Iris pigment epithelial cell (primary cell): ENCODE measurements around the gene TMEM120B.
"Not testable (repeated sequence)": the region's sequence is repeated elsewhere in the genome, so short reads cannot be mapped to it uniquely, and the experiment has no call there.

ENCODE experiments used
- DNase-seq: peaks from one replicate; pipeline ENCODE4 v3.0.0-alpha.2; 2011; ENCODE audit warnings: low read depth

TMEM120B gene

GRCh38 chr12:121745545-121745944, 33.0 kb downstream of the TMEM120B start:
- not testable (repeated sequence) for DNase-seq

DNA sequence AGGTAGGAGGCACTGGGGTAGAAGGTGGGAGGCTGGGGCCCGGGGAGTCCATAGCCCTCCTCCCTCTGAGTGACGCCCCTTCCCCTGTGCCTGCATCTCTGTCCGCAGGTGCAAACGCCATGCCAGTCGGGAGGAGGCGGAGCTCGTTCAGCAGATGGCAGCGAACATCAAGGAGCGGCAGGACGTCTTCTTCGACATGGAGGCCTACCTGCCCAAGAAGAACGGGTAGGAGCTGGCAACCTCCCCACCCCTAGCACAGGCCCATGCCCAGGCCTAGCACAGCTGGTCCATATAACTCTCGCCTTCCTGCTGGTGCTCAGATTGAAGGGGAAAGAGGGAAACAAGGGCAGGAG, 35.6 kb downstream of the TMEM120B start:
- no peak for DNase-seq

DNA sequence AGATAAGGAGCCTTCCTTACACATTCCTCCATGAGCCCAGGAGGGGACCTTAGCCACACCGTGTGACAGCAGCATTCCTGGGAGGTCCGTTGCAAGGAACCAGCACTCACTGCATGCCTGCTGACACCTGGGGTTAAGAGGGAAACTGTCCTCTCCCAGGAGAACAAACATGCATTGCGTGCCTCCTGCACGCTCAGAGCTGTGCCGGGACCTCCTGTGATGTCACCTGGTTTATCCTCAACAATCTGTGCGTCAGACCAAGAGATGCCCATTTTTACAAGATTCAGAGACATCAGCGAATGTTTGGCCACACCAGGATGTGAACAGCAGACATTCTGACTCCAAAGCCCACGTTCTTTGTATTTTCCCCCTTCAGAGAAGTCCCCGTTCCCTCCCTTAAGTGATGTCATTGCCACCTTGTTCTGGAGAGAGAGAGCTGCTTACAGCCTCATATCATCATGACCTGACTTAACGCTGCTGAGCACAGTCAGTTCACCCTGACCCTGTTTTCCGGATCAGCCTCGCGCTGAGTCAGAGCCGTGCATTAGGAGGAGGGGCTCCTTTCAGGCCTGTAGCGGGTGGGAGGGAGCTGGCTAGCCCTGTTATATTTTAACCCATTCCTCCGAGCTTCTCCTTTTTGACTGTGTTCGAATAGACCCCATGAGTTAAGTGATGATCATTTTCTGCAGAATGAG, 36.2 kb downstream of the TMEM120B start:
- peak; percentile 94 for DNase-seq

- DNase-seq, result no peak
Measured at GRCh38 chr12:121749267-121749666, 36.7 kb downstream of the TMEM120B start.

GRCh38 chr12:121750507-121750955, 38.0 kb downstream of the TMEM120B start:
- DNase-seq, result no peak

DNA sequence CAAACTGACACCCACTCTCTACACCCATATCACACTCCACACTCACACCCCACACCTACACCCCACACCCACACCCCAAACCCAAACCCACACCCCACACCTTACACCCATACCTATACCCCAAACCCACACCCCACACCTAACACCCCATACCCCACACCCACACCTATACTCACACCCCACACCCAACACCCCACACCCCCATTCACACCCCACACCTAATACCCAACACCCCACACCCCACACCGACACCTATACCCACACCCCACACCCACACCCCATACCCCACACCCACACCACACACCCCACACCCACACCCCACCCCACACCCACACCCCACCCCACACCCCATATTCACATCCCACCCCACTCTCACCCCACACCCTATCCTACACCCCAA, 38.5 kb downstream of the TMEM120B start:
- no peak for DNase-seq

DNA sequence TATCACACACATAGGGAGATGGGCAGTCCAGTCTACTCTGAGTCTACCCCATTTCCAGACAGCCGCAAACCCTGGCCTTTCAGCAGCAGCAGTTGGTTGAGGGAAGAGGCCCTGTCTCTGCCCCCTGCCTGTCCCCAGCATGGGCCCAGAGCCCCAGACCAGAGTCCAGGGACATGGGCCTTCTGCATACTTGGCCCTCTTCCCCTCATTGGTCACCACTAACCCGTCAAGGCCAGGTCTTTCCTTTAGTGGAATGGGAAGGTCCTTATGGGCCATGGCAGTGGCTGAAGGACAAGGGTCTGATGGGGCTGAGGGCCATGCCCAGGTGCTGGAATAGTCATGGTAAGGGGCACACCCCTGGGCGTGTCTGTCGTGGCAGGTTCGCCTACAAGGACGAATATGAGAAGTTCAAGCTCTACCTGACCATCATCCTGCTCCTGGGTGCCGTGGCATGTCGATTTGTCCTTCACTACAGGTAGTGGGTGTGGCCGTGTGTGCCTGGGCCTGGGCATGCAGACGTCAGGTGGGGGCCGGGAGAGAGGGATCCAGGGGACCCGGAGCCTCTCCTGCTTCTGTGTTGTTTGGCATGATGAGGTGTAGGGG, 39.3 kb downstream of the TMEM120B start:
- DNase-seq, result no peak

GRCh38 chr12:121753844-121754264, 41.3 kb downstream of the TMEM120B start:
- no peak for DNase-seq

- no peak for DNase-seq
Measured at GRCh38 chr12:121754836-121755235, 42.3 kb downstream of the TMEM120B start.

- DNase-seq, result no peak
Measured at GRCh38 chr12:121755591-121755990, 43.0 kb downstream of the TMEM120B start.

- not testable (repeated sequence) for DNase-seq
Measured at GRCh38 chr12:121758536-121758935, 46.0 kb downstream of the TMEM120B start.

DNA sequence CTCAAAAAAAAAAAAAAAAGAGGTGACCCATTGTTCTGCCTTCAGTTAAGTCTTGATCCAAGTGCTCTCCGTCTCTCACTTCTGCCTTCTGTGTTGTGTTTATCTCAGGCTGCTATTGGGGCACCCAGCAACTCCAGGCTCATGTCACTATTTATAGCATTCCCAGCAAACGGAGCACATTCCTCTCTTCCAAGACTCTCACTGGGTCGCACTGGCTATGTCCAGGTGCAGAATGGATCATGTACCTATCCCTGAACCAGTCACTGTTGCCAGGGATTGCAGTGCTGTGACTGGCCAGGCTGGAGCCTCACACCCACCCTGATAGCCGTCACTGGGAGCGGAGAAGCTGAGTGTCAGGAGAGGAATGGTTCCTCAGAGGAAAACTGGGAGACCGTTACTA, 49.7 kb downstream of the TMEM120B start:
- DNase-seq, result no peak

- no peak for DNase-seq
Measured at GRCh38 chr12:121764808-121765207, 52.3 kb downstream of the TMEM120B start.

GRCh38 chr12:121765573-121765972, 53.0 kb downstream of the TMEM120B start:
- DNase-seq, result peak; percentile 88

DNA sequence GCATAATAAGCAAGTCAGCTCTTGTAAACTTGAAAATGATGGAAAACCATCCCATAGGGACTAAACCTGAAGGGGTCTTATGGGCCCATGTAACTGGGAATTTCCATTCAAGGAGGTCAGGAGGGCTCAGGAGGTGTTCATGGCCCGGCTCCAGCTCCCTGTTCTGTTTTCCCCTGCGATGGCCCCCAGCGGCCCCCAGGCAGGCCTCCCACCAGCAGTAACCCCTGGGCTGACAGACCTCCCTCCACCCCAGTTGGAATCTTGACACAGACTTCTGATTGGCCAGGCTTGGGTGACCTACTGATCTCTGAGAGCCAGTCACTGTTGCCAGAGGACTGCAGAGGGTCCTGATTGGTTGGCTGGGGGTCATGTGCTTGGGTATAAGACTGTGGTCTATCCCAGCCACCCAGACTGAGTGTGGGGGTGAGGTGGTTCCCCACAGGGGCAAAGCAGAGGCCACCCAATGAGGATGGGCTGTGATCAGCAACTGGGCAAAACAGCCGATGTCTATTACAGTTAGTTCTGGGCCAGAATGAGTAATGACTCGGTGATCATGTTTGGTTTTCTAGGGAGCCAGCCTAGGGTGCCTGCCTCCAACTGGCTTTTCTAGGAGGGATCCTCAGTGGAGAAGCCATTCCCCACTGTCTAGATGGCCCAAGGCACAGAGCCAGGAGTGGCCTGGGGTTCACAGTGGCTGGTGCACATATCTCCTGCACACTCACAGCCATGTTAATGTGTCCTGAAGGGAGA, 53.9 kb downstream of the TMEM120B start:
- no peak for DNase-seq

DNA sequence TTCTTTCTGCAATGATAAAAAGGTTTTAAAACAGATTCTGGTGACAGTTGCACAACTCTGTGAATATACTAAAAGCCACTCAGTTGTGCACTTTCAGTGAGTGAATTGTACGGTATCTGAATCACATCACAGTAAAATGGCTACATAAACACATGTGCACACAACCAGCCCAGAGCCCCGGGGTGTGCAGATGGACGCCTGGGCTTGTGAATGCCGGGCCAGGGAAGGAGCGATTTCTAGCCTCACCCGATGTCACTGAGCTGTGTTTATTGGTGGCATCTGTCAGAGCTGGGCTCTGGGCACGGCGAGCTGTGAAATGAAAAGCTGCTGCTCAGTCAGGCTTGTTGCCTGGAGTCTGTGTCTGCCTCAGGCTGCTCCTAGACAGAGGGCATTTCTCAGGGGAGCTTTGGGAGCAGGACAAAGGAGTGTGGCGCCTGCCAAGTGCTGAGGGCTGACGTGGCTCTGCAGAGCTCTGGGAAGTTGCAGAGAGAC, 55.0 kb downstream of the TMEM120B start:
- peak; percentile 54 for DNase-seq

GRCh38 chr12:121769297-121769830, 56.8 kb downstream of the TMEM120B start:
- no peak for DNase-seq

- DNase-seq, result no peak
Measured at GRCh38 chr12:121769831-121770301, 57.3 kb downstream of the TMEM120B start.

GRCh38 chr12:121770388-121770787, 57.8 kb downstream of the TMEM120B start:
- DNase-seq, result no peak

DNA sequence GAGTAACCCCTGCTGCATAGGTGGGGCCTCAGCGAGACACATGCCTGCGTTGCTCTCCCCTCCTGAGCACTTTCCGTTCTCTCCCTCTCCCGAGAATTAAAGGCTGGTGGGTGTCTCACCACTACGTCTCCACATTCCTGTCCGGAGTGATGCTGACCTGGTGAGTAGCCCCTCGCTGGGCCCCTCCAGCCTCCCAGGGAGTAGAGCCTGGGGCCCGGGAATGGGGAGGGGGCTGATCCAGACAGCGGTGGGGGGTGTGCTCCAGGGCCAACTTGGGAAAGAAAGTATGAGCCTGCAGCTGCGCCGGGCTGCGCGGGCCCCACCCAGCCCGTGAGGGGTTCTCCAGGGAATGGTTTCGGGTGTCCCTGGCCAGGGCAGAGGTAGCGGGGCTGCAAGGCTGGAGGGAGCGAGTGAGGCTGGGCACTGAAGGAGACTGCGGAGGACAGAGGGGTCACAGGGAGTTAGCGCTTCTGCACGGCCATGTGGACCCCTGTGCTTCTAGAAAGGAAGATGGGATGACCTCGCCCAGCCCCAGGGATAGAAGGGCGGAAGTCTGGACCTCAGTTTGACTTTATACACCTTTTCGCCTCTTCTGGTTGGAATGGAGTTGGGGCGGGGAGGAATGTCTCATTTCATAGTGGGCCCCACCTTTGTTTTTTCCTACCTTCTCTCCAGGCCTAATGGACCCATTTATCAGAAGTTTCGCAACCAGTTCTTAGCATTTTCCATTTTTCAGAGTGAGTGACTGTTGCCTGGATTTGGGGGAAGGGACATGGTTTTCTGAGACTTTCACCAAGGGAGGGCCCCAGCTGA, 58.5 kb downstream of the TMEM120B start:
- DNase-seq, result no peak

GRCh38 chr12:121773011-121773777, 60.6 kb downstream of the TMEM120B start:
- peak; percentile 60 for DNase-seq
